ENCODE measurements around the gene ZBTB16. TPM values are rescaled to one million over a fixed set of nuclear protein-coding genes. Genes with fewer than 3 reads are reported as not detected.

ZBTB16 gene
- total and polyA plus RNA-seq, 2 of the 4 experiments (the other 2 are of a cell fraction): not detected

DNA sequence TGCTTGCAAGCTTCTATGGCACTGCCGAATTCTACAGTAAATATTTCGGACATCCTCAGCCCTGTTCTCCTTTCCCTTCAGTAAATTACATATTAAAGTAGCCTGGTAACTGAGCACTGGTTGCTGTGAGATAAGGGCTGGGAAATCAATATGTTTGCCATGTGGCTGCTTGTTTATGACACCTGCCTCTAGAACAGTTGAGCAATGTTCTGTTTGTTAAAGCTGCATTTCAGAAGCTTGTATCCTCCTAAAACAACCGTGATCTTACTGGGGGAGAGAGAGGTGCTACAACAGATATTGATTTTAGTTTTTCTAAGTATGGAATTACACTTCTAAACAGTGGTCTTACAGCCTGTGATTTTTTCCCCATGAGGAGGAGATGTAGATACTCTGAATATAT is 39.4 kb downstream of the ZBTB16 start:
- BruUV-seq (replicated peaks): no TSS peak
- Histone ChIP-seq H3K56ac (ENCODE audit: extremely low read depth, insufficient read depth, low read length) (no peak overlapping the region), H2AK5ac (ENCODE audit: low read depth, low read length) (no peak overlapping the region), H2AK9ac (replicated peaks; ENCODE audit: low read depth, low read length, poor library complexity) (no peak overlapping the region), H2BK120ac (ENCODE audit: low read depth, low read length) (no peak overlapping the region), H3K79me1 (ENCODE audit: low read depth in 1 of 2, low read length in 2 of 2) (no peaks in the 10 kb centered on the region), H3K14ac (replicated peaks; ENCODE audit: low read depth, low read length) (no peak overlapping the region), H4K20me1 (ENCODE audit: insufficient read depth, low read length) (no peaks in the 10 kb centered on the region), H3K36me3 (ENCODE audit: control insufficient read depth, insufficient read depth, low read length) (no peaks in the 10 kb centered on the region), H3K4me1 (ENCODE audit: control insufficient read depth, insufficient read depth, low read length) (no peaks in the 10 kb centered on the region), H2BK15ac (ENCODE audit: low read depth, low read length) (no peak overlapping the region), H2BK5ac (ENCODE audit: low read depth, low read length, poor library complexity, severe bottlenecking) (no peak overlapping the region), H3K9me1 (ENCODE audit: insufficient read depth, low read length) (no peaks in the 10 kb centered on the region), H2AFZ (replicated peaks; ENCODE audit: low read length, poor library complexity) (no peak overlapping the region), H3K27me3 (ENCODE audit: control insufficient read depth, insufficient read depth, low read length) (no peaks in the 10 kb centered on the region; the same call in 1 of the 2 replicates), H3K4me3 (ENCODE audit: insufficient read depth, low read depth, low read length) (no peak overlapping the region), H2BK20ac (ENCODE audit: low read depth, low read length) (no peak overlapping the region), H4K91ac (ENCODE audit: insufficient read depth, low read depth, low read length) (no peak overlapping the region), H3K23ac (ENCODE audit: low read depth, low read length) (no peak overlapping the region), H4K8ac (ENCODE audit: low read depth in 2 of 2, low read length in 2 of 2) (no peak overlapping the region), H3K4me2 (ENCODE audit: low read depth, low read length) (no peak overlapping the region), H3K9me3 (ENCODE audit: control insufficient read depth, insufficient read depth, low read length) (no peaks in the 10 kb centered on the region), H3K27ac (ENCODE audit: insufficient read depth, low read length) (no peak overlapping the region), H4K5ac (ENCODE audit: low read depth, low read length) (no peak overlapping the region), H3K4ac (ENCODE audit: low read depth, low read length) (no peak overlapping the region), H3K9ac (ENCODE audit: low read depth, low read length) (no peak overlapping the region), H3K18ac (ENCODE audit: low read depth, low read length) (no peak overlapping the region)
- POLR2A ChIA-PET (ENCODE audit: unreplicated experiment): no interaction called here
- CTCF ChIA-PET: no interaction called here
- in situ Hi-C loops (cut with MboI; ENCODE audit: low sequenced_read_pairs) (no loop called here), dilution Hi-C loops (cut with HindIII; ENCODE audit: low sequenced_read_pairs, unreplicated experiment) (no loop called here), intact Hi-C loops (cut with micrococcal nuclease) (no loop called here)
- DNase-seq (no peak), ATAC-seq (ENCODE audit: low read depth) (no peak)
- no peak for TF ChIP-seq RCOR1 (IDR thresholded peaks at IDR 0.05; ENCODE audit: insufficient replicate concordance, low read length)
- no peak for TF ChIP-seq MAZ (IDR thresholded peaks at IDR 0.05; ENCODE audit: borderline replicate concordance, low read depth, low read length)
- TF ChIP-seq ELK1 (IDR thresholded peaks at IDR 0.05; ENCODE audit: borderline replicate concordance, low read depth, low read length): no peak
- no peak for TF ChIP-seq CHD1 (IDR thresholded peaks at IDR 0.05; ENCODE audit: low read depth, low read length)
- no peak for TF ChIP-seq MAFK (IDR thresholded peaks at IDR 0.05; ENCODE audit: low read depth, low read length)
- TF ChIP-seq NFE2L2 (IDR thresholded peaks at IDR 0.05; ENCODE audit: low read depth, low read length): no peak
- TF ChIP-seq CEBPB (IDR thresholded peaks at IDR 0.05; ENCODE audit: low read depth, low read length): no peak
- no peak for TF ChIP-seq RAD21 (IDR thresholded peaks at IDR 0.05; ENCODE audit: low read length)
- TF ChIP-seq MXI1 (IDR thresholded peaks at IDR 0.05; ENCODE audit: borderline replicate concordance, low read depth, low read length): no peak
- TF ChIP-seq BHLHE40 (IDR thresholded peaks at IDR 0.05; ENCODE audit: low read depth, low read length): no peak
- no peak for TF ChIP-seq CTCF (conservative IDR thresholded peaks at IDR 0.05; ENCODE audit: low read depth, low read length)
- no CpG with 5 or more reads among the region's 3 CpGs for WGBS, 2 experiments (ENCODE audit: extremely low coverage in 2 of 2, insufficient read length in 1 of 2)

Measured in IMR-90 (cell line).